ENCODE data around the gene DNAJC5.

- TF ChIP-seq, protein P1, sequence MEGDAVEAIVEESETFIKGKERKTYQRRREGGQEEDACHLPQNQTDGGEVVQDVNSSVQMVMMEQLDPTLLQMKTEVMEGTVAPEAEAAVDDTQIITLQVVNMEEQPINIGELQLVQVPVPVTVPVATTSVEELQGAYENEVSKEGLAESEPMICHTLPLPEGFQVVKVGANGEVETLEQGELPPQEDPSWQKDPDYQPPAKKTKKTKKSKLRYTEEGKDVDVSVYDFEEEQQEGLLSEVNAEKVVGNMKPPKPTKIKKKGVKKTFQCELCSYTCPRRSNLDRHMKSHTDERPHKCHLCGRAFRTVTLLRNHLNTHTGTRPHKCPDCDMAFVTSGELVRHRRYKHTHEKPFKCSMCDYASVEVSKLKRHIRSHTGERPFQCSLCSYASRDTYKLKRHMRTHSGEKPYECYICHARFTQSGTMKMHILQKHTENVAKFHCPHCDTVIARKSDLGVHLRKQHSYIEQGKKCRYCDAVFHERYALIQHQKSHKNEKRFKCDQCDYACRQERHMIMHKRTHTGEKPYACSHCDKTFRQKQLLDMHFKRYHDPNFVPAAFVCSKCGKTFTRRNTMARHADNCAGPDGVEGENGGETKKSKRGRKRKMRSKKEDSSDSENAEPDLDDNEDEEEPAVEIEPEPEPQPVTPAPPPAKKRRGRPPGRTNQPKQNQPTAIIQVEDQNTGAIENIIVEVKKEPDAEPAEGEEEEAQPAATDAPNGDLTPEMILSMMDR (IDR thresholded peaks at IDR 0.05; ENCODE audit: low read length) = no peak
- no peak for TF ChIP-seq EZH2 (IDR thresholded peaks at IDR 0.05; ENCODE audit: borderline replicate concordance, low read length)
Observed at GRCh38 chr20:63886921-63887320, 8.0 kb upstream of the DNAJC5 start.
